Adrenal gland (tissue), 5 donors: ENCODE data around the gene TADA2A.
"Not testable (repeated sequence)": the region's sequence is repeated elsewhere in the genome, so short reads cannot be mapped to it uniquely, and the experiment has no call there.

ENCODE experiments used
- POLR2A ChIP-seq, 2 donors: fragments of 450-650 bp; IDR thresholded peaks; one replicate each; pipeline ENCODE4 v1.6.1; 2017; ENCODE audit warnings: antibody characterized with exemption in 2 of 2, mild to moderate bottlenecking in 2 of 2, moderate library complexity in 1 of 2
- TF ChIP-seq, protein P1 (sequence below), 6 experiments: fragments of 450-650 bp in 4 of 6; fragments of 200-600 bp in 2 of 6; sonication (generic) in 1 of 6; IDR thresholded peaks; 1 replicate in 5 of 6; 2 replicates in 1 of 6; pipeline versions ENCODE4 v1.5.1 to v1.8.0; 2016 to 2021; ENCODE audit warnings: antibody characterized with exemption in 6 of 6, mild to moderate bottlenecking in 2 of 6, moderate library complexity in 1 of 6
- donor health status: DM: no; HTN: no; CAD: no.

- TF ChIP-seq POLR2A (IDR thresholded peaks at IDR 0.05): not testable (repeated sequence)
- TF ChIP-seq, protein P1, sequence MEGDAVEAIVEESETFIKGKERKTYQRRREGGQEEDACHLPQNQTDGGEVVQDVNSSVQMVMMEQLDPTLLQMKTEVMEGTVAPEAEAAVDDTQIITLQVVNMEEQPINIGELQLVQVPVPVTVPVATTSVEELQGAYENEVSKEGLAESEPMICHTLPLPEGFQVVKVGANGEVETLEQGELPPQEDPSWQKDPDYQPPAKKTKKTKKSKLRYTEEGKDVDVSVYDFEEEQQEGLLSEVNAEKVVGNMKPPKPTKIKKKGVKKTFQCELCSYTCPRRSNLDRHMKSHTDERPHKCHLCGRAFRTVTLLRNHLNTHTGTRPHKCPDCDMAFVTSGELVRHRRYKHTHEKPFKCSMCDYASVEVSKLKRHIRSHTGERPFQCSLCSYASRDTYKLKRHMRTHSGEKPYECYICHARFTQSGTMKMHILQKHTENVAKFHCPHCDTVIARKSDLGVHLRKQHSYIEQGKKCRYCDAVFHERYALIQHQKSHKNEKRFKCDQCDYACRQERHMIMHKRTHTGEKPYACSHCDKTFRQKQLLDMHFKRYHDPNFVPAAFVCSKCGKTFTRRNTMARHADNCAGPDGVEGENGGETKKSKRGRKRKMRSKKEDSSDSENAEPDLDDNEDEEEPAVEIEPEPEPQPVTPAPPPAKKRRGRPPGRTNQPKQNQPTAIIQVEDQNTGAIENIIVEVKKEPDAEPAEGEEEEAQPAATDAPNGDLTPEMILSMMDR (IDR thresholded peaks at IDR 0.05): not testable (repeated sequence)
Measured at GRCh38 chr17:37408145-37408479, 1.4 kb downstream of the TADA2A start.
